Measurements from ENCODE around the gene ZNF75A. TPM values are rescaled to one million over a fixed set of nuclear protein-coding genes. Genes with fewer than 3 reads are reported as not detected.
A peak's percentile ranks its signal among the peaks of the same experiment; 100 is the strongest.

The ZNF75A gene
- total and polyA plus RNA-seq, 9 of the 15 experiments (the other 6 are each of a cell fraction or from before 2014, with no cell fraction given), result 7.2 to 24.5 (median 17.1) TPM

- TF ChIP-seq, protein P1, sequence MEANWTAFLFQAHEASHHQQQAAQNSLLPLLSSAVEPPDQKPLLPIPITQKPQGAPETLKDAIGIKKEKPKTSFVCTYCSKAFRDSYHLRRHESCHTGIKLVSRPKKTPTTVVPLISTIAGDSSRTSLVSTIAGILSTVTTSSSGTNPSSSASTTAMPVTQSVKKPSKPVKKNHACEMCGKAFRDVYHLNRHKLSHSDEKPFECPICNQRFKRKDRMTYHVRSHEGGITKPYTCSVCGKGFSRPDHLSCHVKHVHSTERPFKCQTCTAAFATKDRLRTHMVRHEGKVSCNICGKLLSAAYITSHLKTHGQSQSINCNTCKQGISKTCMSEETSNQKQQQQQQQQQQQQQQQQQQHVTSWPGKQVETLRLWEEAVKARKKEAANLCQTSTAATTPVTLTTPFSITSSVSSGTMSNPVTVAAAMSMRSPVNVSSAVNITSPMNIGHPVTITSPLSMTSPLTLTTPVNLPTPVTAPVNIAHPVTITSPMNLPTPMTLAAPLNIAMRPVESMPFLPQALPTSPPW (CRISPR knock-in tag; IDR thresholded peaks at IDR 0.05), result peak; percentile 83
- TF ChIP-seq MYNN (IDR thresholded peaks at IDR 0.05), result no peak
- no peak for TF ChIP-seq MYNN (CRISPR knock-in tag; IDR thresholded peaks at IDR 0.05)
- peak; percentile 37; the same call in 1 of the 2 replicates for TF ChIP-seq THRAP3 (IDR thresholded peaks at IDR 0.05; ENCODE audit: borderline replicate concordance)
- peak; percentile 73 for TF ChIP-seq ZFX (CRISPR knock-in tag; IDR thresholded peaks at IDR 0.05)
- TF ChIP-seq, protein P2, sequence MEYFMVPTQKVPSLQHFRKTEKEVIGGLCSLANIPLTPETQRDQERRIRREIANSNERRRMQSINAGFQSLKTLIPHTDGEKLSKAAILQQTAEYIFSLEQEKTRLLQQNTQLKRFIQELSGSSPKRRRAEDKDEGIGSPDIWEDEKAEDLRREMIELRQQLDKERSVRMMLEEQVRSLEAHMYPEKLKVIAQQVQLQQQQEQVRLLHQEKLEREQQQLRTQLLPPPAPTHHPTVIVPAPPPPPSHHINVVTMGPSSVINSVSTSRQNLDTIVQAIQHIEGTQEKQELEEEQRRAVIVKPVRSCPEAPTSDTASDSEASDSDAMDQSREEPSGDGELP (CRISPR knock-in tag; IDR thresholded peaks at IDR 0.05; ENCODE audit: borderline replicate concordance), result peak; percentile 69; the same call in 1 of the 2 replicates
- TF ChIP-seq, protein P3, sequence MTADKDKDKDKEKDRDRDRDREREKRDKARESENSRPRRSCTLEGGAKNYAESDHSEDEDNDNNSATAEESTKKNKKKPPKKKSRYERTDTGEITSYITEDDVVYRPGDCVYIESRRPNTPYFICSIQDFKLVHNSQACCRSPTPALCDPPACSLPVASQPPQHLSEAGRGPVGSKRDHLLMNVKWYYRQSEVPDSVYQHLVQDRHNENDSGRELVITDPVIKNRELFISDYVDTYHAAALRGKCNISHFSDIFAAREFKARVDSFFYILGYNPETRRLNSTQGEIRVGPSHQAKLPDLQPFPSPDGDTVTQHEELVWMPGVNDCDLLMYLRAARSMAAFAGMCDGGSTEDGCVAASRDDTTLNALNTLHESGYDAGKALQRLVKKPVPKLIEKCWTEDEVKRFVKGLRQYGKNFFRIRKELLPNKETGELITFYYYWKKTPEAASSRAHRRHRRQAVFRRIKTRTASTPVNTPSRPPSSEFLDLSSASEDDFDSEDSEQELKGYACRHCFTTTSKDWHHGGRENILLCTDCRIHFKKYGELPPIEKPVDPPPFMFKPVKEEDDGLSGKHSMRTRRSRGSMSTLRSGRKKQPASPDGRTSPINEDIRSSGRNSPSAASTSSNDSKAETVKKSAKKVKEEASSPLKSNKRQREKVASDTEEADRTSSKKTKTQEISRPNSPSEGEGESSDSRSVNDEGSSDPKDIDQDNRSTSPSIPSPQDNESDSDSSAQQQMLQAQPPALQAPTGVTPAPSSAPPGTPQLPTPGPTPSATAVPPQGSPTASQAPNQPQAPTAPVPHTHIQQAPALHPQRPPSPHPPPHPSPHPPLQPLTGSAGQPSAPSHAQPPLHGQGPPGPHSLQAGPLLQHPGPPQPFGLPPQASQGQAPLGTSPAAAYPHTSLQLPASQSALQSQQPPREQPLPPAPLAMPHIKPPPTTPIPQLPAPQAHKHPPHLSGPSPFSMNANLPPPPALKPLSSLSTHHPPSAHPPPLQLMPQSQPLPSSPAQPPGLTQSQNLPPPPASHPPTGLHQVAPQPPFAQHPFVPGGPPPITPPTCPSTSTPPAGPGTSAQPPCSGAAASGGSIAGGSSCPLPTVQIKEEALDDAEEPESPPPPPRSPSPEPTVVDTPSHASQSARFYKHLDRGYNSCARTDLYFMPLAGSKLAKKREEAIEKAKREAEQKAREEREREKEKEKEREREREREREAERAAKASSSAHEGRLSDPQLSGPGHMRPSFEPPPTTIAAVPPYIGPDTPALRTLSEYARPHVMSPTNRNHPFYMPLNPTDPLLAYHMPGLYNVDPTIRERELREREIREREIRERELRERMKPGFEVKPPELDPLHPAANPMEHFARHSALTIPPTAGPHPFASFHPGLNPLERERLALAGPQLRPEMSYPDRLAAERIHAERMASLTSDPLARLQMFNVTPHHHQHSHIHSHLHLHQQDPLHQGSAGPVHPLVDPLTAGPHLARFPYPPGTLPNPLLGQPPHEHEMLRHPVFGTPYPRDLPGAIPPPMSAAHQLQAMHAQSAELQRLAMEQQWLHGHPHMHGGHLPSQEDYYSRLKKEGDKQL (CRISPR knock-in tag; IDR thresholded peaks at IDR 0.05; ENCODE audit: borderline replicate concordance), result peak; percentile 58; the same call in 1 of the 2 replicates
- TF ChIP-seq NRF1 (conservative IDR thresholded peaks at IDR 0.05 in 1 of 2, IDR thresholded peaks at IDR 0.05 in 1 of 2), result peak; percentile 95 to 96
- TF ChIP-seq FOXK1 (CRISPR knock-in tag; IDR thresholded peaks at IDR 0.05; ENCODE audit: borderline replicate concordance), result peak; percentile 99
- TF ChIP-seq, protein P4, sequence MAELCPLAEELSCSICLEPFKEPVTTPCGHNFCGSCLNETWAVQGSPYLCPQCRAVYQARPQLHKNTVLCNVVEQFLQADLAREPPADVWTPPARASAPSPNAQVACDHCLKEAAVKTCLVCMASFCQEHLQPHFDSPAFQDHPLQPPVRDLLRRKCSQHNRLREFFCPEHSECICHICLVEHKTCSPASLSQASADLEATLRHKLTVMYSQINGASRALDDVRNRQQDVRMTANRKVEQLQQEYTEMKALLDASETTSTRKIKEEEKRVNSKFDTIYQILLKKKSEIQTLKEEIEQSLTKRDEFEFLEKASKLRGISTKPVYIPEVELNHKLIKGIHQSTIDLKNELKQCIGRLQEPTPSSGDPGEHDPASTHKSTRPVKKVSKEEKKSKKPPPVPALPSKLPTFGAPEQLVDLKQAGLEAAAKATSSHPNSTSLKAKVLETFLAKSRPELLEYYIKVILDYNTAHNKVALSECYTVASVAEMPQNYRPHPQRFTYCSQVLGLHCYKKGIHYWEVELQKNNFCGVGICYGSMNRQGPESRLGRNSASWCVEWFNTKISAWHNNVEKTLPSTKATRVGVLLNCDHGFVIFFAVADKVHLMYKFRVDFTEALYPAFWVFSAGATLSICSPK (IDR thresholded peaks at IDR 0.05; ENCODE audit: borderline replicate concordance), result no peak
- TF ChIP-seq KAT8 (IDR thresholded peaks at IDR 0.05; ENCODE audit: low read depth), result no peak
- TF ChIP-seq ATF6 (CRISPR knock-in tag; IDR thresholded peaks at IDR 0.05), result 0 out of 2 replicates have a peak, but pooled peaks have one; percentile 79
- 0 out of 2 replicates have a peak, but pooled peaks have one; percentile 42 for TF ChIP-seq RAD51 (IDR thresholded peaks at IDR 0.05; ENCODE audit: borderline replicate concordance, low read depth)
- no peak for TF ChIP-seq TSC22D4 (tag; IDR thresholded peaks at IDR 0.05)
Measured at GRCh38 chr16:3264137-3265036, 40.9 kb upstream of the ZNF75A start (continued).
